Right lobe of liver (tissue), 4 donors: Measurements from ENCODE around the gene NLGN4X.

Experiments used
- CTCF ChIP-seq, 4 donors: fragments of 200-600 bp in 3 of 4; fragments of 450-650 bp in 1 of 4; IDR thresholded peaks; one replicate each; pipeline versions ENCODE4 v1.5.1 to v1.8.0; 2016 to 2022; ENCODE audit warnings: antibody characterized with exemption in 4 of 4, mild to moderate bottlenecking in 2 of 4
- POLR2A ChIP-seq: fragments of 450-650 bp; IDR thresholded peaks from one replicate; pipeline ENCODE4 v1.6.1; 2017; ENCODE audit warnings: antibody characterized with exemption, mild to moderate bottlenecking
- donor health status: DM: no; HTN: no; CAD: no.
- donor health status: DM: no; HTN: no; CAD: no.
- donor health status: DM: no; HTN: yes; CAD: no.

- TF ChIP-seq CTCF (IDR thresholded peaks at IDR 0.05) (no peak), POLR2A (no peak)
Measured at GRCh38 chrX:6067600-6067999, 161.1 kb downstream of the NLGN4X start.
